NCI-H128 (cell line): ENCODE results near the gene NSUN3.
"Not testable (repeated sequence)": the region's sequence is repeated elsewhere in the genome, so short reads cannot be mapped to it uniquely, and the experiment has no call there.

Source experiments
- DNase-seq: peaks from one replicate; lab custom pipeline; 2025; ENCODE audit not compliant: unreplicated experiment; lab: John Stamatoyannopoulos, UW

The NSUN3 gene

GRCh38 chr3:94066506-94067500 lies 3.9 kb downstream of the NSUN3 start:
- no peak for DNase-seq

GRCh38 chr3:94069194-94069813 lies 6.4 kb downstream of the NSUN3 start:
- DNase-seq = no peak

GRCh38 chr3:94070341-94070911 lies 7.6 kb downstream of the NSUN3 start:
- no peak for DNase-seq

GRCh38 chr3:94071713-94072284 lies 8.9 kb downstream of the NSUN3 start:
- no peak for DNase-seq

- no peak for DNase-seq
Observed at GRCh38 chr3:94076055-94076454, 13.2 kb downstream of the NSUN3 start.

- not testable (repeated sequence) for DNase-seq
Observed at GRCh38 chr3:94080552-94080951, 17.7 kb downstream of the NSUN3 start.

GRCh38 chr3:94081884-94082283 lies 19.0 kb downstream of the NSUN3 start:
- DNase-seq = no peak

- peak; percentile 78 for DNase-seq
Observed at GRCh38 chr3:94082391-94082937, 19.6 kb downstream of the NSUN3 start.

- DNase-seq = no peak
Observed at GRCh38 chr3:94083261-94083660, 20.4 kb downstream of the NSUN3 start.

- DNase-seq = no peak
Observed at GRCh38 chr3:94089126-94089525, 26.3 kb downstream of the NSUN3 start.

- no peak for DNase-seq
Observed at GRCh38 chr3:94092086-94092485, 29.2 kb downstream of the NSUN3 start.

- DNase-seq = no peak
Observed at GRCh38 chr3:94093151-94093550, 30.3 kb downstream of the NSUN3 start.

- DNase-seq = no peak
Observed at GRCh38 chr3:94095111-94095510, 32.2 kb downstream of the NSUN3 start.

- no peak for DNase-seq
Observed at GRCh38 chr3:94098452-94098851, 35.6 kb downstream of the NSUN3 start.

GRCh38 chr3:94099311-94099710 lies 36.5 kb downstream of the NSUN3 start:
- no peak for DNase-seq

GRCh38 chr3:94101860-94102259 lies 39.0 kb downstream of the NSUN3 start:
- no peak for DNase-seq

GRCh38 chr3:94106268-94106667 lies 43.4 kb downstream of the NSUN3 start:
- no peak for DNase-seq

- not testable (repeated sequence) for DNase-seq
Observed at GRCh38 chr3:94110232-94110631, 47.4 kb downstream of the NSUN3 start.

GRCh38 chr3:94110854-94111253 lies 48.0 kb downstream of the NSUN3 start:
- DNase-seq = no peak

- no peak for DNase-seq
Observed at GRCh38 chr3:94114666-94115065, 51.8 kb downstream of the NSUN3 start.

- DNase-seq = no peak
Observed at GRCh38 chr3:94115482-94115881, 52.6 kb downstream of the NSUN3 start.
